WERI-Rb-1 (cell line): ENCODE data around the gene TTLL5.

Source experiments
- DNase-seq: peaks from one replicate; pipeline ENCODE4 v3.0.0-alpha.2; 2020
- H3K27ac ChIP-seq: fragments of 250-450 bp; sonication (Bioruptor Pico); 2 replicates; pipeline ENCODE4 v1.5.1; 2020; ENCODE audit warnings: mild to moderate bottlenecking, moderate library complexity
- H3K27me3 ChIP-seq: fragments of 250-450 bp; sonication (Bioruptor Pico); 2 replicates; pipeline ENCODE4 v1.5.1; 2021; ENCODE audit warnings: mild to moderate bottlenecking, low read depth, moderate library complexity; ENCODE audit not compliant: insufficient read depth, severe bottlenecking
- H3K36me3 ChIP-seq: fragments of 250-450 bp; sonication (Bioruptor Pico); 2 replicates; pipeline ENCODE4 v1.5.1; 2020; ENCODE audit warnings: mild to moderate bottlenecking, moderate library complexity
- H3K4me3 ChIP-seq: 2 replicates; pipeline ENCODE4 v1.5.1; 2011; ENCODE audit warnings: low read depth, mild to moderate bottlenecking, control low read depth, low read length
- H3K9me3 ChIP-seq: fragments of 250-450 bp; sonication (Bioruptor Pico); 2 replicates; pipeline ENCODE4 v1.5.1; 2021; ENCODE audit warnings: mild to moderate bottlenecking, moderate library complexity; ENCODE audit not compliant: severe bottlenecking
- TF ChIP-seq, protein P1 (sequence below): IDR thresholded peaks from 2 replicates; pipeline ENCODE4 v1.5.1; 2011; ENCODE audit warnings: low read depth, mild to moderate bottlenecking, control low read depth, inconsistent platforms, low read length

TTLL5 gene

DNA sequence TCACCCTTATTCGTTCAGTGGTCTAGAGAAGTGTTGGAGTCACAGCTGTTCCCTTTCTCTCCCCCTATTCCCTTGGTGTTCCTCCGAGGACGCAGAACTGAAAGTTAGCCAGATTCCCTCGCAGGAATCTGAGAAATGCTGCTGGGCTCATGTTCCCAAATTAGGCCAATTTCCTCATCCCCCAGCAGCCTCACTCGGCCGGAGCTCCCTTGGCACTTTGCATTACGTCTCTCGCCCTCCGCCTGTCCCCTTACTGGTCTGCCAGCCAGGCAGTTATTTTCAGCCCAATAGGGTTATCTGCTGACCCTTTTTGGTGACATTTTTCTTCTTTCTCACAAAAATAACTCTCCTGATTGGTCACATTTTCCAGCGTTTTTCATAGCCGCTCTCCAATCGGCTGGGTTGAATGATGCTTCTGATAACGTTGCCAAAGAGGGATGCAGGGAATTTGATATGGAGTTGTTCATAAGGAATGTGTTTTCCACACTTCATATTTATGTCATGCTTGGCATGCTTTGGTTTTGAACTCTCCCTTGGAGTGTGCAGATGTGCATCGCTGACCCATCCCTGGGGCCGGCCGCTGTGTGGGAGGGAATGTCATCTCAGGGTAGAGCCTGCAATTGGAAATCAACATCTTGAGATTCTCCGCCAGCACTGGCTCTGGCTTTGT, 334.5 kb downstream of the TTLL5 start:
- Histone ChIP-seq H3K36me3 (peaks cover 9% of the 10 kb centered on the region), H3K27ac (no peak overlapping the region), H3K4me3 (no peak overlapping the region), H3K27me3 (no peaks in the 10 kb centered on the region), H3K9me3 (no peaks in the 10 kb centered on the region)
- DNase-seq = no peak
- TF ChIP-seq, protein P1, sequence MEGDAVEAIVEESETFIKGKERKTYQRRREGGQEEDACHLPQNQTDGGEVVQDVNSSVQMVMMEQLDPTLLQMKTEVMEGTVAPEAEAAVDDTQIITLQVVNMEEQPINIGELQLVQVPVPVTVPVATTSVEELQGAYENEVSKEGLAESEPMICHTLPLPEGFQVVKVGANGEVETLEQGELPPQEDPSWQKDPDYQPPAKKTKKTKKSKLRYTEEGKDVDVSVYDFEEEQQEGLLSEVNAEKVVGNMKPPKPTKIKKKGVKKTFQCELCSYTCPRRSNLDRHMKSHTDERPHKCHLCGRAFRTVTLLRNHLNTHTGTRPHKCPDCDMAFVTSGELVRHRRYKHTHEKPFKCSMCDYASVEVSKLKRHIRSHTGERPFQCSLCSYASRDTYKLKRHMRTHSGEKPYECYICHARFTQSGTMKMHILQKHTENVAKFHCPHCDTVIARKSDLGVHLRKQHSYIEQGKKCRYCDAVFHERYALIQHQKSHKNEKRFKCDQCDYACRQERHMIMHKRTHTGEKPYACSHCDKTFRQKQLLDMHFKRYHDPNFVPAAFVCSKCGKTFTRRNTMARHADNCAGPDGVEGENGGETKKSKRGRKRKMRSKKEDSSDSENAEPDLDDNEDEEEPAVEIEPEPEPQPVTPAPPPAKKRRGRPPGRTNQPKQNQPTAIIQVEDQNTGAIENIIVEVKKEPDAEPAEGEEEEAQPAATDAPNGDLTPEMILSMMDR = no peak

DNA sequence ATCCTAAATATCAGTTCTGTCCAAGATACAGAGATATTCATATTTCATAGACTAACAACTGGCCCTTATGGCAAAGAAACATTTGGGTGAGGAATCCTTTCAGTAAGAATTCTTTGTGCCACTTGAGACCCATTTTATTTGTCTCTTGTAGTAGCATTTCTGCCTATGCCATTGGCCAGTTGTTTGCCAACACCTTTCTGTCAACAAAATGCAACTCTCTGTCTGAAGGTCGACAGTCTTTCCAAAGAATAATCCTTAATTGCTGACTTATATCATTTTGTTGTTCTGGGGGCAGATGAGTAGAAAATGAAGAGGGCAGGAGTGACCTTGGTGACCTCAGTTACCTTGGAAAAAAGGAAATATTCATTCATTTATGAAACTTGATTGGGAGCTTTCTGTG, 335.4 kb downstream of the TTLL5 start:
- Histone ChIP-seq H3K4me3 (no peak overlapping the region), H3K27ac (no peak overlapping the region), H3K36me3 (peaks cover 11% of the 10 kb centered on the region; the same call in 1 of the 2 replicates), H3K27me3 (no peaks in the 10 kb centered on the region), H3K9me3 (no peaks in the 10 kb centered on the region)
- no peak for DNase-seq
- TF ChIP-seq, protein P1 = no peak

DNA sequence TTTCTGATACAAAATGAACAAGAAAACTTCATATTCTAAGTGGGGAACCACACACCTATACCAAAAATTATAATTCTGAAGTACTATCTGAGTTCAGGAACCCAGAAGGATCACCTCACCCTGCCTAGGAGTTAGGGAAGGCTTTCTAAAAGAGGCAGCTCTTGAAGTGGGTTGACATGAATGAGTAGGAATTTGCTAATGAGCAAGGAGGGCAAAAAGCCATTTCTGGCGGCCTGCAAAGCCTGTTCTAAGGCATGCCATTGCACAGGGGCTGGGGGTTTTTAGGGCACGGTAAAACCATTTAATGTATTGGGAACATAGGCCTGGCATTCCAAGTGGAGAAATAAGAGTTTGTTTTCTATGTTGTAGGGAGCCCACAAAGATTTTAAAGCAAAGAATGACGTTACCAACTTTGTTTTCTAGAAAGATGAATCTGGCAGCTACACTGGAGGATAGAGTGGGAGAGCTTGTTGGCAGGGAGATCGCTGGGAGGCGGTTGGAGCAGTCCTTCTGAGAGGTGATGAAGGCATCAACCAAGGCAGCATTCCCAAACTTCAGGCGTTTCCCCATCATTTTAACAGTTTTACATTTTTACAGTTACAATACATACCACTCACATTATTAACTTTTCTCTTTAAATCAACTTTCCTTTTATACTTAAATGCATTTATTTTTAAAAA, 338.6 kb downstream of the TTLL5 start:
- Histone ChIP-seq H3K36me3 (peaks cover 8% of the 10 kb centered on the region; the same call in 1 of the 2 replicates), H3K9me3 (no peaks in the 10 kb centered on the region), H3K4me3 (no peak overlapping the region), H3K27ac (no peak overlapping the region), H3K27me3 (no peaks in the 10 kb centered on the region)
- TF ChIP-seq, protein P1 = no peak
- DNase-seq = no peak

DNA sequence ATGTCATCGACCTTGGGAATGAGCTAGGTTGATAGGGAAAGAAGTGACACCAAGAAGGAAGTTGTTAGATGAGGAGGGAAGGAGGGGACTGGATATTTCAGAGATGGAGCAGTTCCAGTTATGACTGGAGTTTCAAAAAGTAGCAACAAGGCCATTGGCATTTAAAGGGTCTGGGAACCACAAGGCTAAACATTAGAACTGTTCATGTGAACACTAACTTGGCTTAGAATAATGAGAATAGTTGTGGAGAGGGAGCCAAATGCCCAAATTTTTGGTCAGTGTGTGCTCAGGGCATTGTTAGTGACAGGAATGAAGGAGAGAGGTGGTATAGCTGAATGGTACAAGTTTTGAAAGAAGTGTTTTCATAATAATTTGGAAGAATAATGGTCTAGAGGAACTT, 341.3 kb downstream of the TTLL5 start:
- DNase-seq = no peak
- no peak overlapping the region for H3K27ac ChIP-seq
- TF ChIP-seq, protein P1 = no peak
- H3K27me3 ChIP-seq = no peaks in the 10 kb centered on the region
- H3K36me3 ChIP-seq = peaks cover 5% of the 10 kb centered on the region; the same call in 1 of the 2 replicates
- H3K9me3 ChIP-seq = peaks cover 2% of the 10 kb centered on the region
- H3K4me3 ChIP-seq = no peak overlapping the region
